Measurements from ENCODE around the gene NFASC. TPM values are rescaled to one million over a fixed set of nuclear protein-coding genes. Genes with fewer than 3 reads are reported as not detected.
A peak's percentile ranks its signal among the peaks of the same experiment; 100 is the strongest.

Gene NFASC
- 0.50 TPM for polyA plus RNA-seq

DNA sequence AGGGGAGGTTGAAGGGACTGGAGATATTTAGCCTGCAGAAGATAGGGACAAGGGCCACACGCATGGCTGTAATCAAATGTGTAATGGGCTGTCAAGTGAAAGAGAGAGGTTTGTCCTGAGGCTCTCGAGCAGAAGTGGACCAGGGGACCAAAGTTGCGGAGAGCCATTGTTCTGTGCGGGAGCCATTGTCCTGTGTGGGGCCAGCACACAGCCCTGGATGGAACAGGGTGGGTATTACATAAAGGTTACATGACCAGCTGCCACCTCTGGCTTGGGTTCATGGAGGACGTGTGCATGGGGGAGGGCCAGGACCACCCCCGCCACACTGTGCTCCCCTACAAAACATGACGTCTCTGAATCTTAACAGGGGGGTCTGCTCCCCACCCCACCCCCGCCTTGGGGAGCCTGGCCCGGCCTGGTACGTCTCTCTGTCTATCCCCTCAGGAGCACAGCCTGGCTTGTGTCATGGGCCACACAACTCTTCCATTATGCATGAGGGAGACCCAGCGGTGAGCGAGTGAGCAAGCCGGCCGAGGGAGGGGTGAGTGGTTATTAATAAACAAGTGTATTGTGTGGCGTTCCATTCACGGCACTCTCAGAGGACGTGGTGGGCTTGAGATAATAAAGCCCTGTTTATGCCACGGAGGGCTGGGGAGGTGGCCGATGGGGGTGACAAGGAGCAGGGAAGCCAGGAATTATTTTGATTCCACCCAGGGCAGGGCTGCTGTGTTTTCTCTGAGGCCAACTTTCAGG lies at the start of gene NFASC:
NFASC (plus strand) TSS at position 703 of the 753 bp plus-strand sequence. CDS start 73,454 bp downstream, outside the sequence.
- peaks cover 9% of the 10 kb centered on the region for H3K27me3 Mint-ChIP-seq

DNA sequence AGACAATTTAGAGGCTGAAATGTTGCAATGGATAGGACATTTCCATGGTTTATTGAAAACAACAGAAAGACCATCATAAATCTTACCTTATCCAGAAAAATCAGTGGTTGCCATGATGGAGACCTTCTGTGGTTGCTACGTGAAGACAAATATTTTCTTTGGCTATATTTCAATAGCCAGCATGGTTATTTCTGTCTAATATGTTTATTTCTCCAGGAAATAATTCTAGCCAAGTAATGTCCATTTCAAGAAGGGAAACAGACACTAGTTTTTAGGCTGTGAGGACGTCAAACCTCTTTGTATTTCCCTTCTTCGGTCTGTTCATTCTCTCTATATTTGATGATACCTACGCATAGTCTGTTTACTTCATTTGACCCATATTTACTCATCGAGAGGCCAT lies 49.2 kb upstream of the NFASC start:
- Mint-ChIP-seq H3K36me3 (no peaks in the 10 kb centered on the region), H3K27me3 (peaks cover 3% of the 10 kb centered on the region), H3K4me1 (peaks cover 0 to 1% (median 0%) of the 10 kb centered on the region in 3 donors), H3K9me3 (no peaks in the 10 kb centered on the region), H3K4me3 (no peak overlapping the region), H3K27ac (no peak overlapping the region)

More for the DNA sequence above, at the start of gene NFASC:
- H3K36me3 Mint-ChIP-seq, result no peaks in the 10 kb centered on the region
- H3K4me3 Mint-ChIP-seq, result no peak within 1 kb of the TSS
- no peaks in the 10 kb centered on the region for H3K4me1 Mint-ChIP-seq
- H3K9me3 Mint-ChIP-seq, result no peaks in the 10 kb centered on the region
- H3K27ac Mint-ChIP-seq, result peak within 1 kb of the TSS in 1 of 3 donors; percentile 64

GRCh38 chr1:204821924-204822323 lies 48.7 kb upstream of the NFASC start:
- Mint-ChIP-seq H3K27ac (no peak overlapping the region), H3K4me3 (no peak overlapping the region), H3K9me3 (no peaks in the 10 kb centered on the region), H3K27me3 (peaks cover 3% of the 10 kb centered on the region), H3K36me3 (no peaks in the 10 kb centered on the region), H3K4me1 (peaks cover 0 to 1% (median 0%) of the 10 kb centered on the region in 3 donors)

DNA sequence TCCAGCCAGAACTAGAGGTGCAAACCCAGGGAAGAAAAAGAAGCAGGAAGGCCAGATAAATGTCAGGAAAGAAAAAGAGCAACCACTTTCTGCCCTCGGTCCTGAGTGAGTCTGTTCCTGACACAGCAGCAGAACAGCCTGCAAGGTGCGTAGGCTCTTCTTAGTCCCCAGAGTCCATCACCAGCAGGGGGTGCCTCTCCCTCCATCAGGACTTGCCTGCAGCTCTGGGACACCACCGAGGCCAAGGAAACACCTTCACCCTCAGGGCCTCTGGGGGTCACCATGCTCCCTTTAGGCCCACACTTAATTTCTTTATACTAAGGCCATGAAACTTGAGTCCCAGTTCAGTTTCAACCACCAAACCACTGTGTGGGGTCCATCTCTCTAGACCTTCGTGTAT lies 43.7 kb upstream of the NFASC start:
- H3K4me3 Mint-ChIP-seq, result no peak overlapping the region
- H3K4me1 Mint-ChIP-seq, result peaks cover 0 to 4% (median 2%) of the 10 kb centered on the region in 3 donors
- peaks cover 20% of the 10 kb centered on the region for H3K27me3 Mint-ChIP-seq
- H3K36me3 Mint-ChIP-seq, result no peaks in the 10 kb centered on the region
- H3K27ac Mint-ChIP-seq, result no peak overlapping the region
- no peaks in the 10 kb centered on the region for H3K9me3 Mint-ChIP-seq

DNA sequence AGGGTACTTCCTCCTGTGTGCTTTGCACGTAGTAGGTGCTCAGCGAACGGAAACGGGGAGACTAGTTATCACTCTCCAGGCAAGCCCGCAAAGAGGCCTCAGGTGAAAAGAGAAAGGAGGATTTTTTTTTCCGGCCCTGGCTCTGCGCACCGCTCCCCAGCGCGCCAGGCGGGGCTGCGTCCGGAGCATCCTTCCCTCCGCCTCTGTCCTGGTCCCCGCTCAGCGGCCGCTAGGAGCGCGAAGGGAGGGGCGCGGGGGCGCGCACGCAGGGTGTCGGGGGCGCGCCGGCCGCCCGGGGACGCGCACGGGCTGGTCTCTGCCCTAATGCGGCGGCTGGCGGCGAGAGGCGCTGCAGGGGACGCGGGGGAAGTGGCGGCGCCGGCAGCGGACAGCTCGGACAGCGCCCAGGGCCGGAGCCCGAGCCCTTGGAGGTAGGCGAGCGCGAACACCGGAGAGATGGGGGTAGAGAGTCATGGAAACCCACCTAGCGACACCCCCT lies 42.3 kb upstream of the NFASC start:
- H3K36me3 Mint-ChIP-seq, result no peaks in the 10 kb centered on the region
- H3K27me3 Mint-ChIP-seq, result peaks cover 22% of the 10 kb centered on the region
- H3K9me3 Mint-ChIP-seq, result no peaks in the 10 kb centered on the region
- H3K4me3 Mint-ChIP-seq, result peak overlapping the region in 1 of 4 donors; percentile 13
- H3K4me1 Mint-ChIP-seq, result peaks cover 0 to 4% (median 2%) of the 10 kb centered on the region in 3 donors
- no peak overlapping the region for H3K27ac Mint-ChIP-seq

DNA sequence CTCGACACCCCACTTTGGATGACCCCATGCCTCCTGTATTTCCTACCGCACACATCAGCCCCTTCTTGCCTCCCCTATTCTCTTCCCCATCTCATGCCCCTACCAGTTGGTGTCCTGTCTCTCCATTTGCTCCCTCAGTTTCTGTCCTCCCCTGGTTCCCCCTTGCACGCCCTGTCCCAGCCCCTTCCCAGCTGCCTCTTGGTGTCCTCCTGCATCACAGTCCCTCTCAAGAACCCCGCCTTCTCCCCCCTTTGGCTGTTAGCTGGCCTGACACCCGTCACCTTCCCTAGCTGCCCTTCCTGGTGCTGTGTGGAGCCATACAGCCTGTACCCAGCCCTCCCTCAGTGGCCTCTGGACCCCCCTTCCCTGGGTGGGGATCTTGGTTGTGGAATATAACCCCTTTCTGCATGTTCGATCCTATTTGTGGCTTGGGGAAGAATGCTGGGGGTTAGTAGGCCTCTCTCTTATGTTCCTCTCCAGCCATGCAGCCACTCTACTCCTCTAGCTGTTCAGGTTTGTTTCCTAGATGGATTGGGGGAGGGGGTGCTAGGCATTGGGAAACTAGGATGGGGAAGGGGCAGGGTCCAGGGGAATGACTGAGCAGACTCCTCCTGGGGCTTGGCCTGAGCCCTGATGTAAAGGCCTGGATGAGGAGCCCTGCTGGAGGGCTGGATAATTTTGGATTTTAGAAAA lies 41.4 kb upstream of the NFASC start:
- H3K36me3 Mint-ChIP-seq, result no peaks in the 10 kb centered on the region
- H3K4me3 Mint-ChIP-seq, result no peak overlapping the region
- no peaks in the 10 kb centered on the region for H3K9me3 Mint-ChIP-seq
- peaks cover 23% of the 10 kb centered on the region for H3K27me3 Mint-ChIP-seq
- no peak overlapping the region for H3K27ac Mint-ChIP-seq
- H3K4me1 Mint-ChIP-seq, result peaks cover 0 to 4% (median 2%) of the 10 kb centered on the region in 3 donors

- H3K4me3 Mint-ChIP-seq, result no peak overlapping the region
- no peak overlapping the region for H3K27ac Mint-ChIP-seq
- peaks cover 26% of the 10 kb centered on the region for H3K27me3 Mint-ChIP-seq
- no peaks in the 10 kb centered on the region for H3K9me3 Mint-ChIP-seq
- H3K36me3 Mint-ChIP-seq, result no peaks in the 10 kb centered on the region
- peaks cover 0 to 4% (median 2%) of the 10 kb centered on the region in 3 donors for H3K4me1 Mint-ChIP-seq
Observed at GRCh38 chr1:204830747-204831146, 39.9 kb upstream of the NFASC start.

DNA sequence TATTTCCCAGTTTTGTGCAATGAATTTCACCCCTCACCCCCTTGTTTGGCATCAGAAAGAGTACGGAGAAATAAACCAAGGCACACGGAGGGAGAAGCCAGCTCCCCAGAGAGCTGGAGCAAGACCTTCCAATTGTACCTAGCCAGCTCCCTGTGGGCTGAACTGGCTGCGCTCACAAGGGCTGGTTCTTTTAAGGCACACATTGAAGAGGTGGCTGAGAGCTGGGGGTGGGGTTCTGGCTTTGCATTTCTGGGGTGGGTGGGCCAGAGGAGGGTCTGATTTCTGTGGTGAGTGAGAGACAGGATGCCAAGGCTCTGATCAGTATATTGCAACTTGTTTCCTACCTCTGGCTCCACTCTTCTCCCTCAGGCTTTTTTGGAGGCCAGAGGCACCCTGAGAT lies 39.5 kb upstream of the NFASC start:
- peaks cover 0 to 4% (median 2%) of the 10 kb centered on the region in 3 donors for H3K4me1 Mint-ChIP-seq

GRCh38 chr1:204834336-204834735 lies 36.3 kb upstream of the NFASC start:
- H3K36me3 Mint-ChIP-seq, result peaks cover 3% of the 10 kb centered on the region
- H3K27ac Mint-ChIP-seq, result no peak overlapping the region
- H3K4me1 Mint-ChIP-seq, result peaks cover 0 to under 1% (median 0%) of the 10 kb centered on the region in 3 donors
- H3K4me3 Mint-ChIP-seq, result no peak overlapping the region
- H3K9me3 Mint-ChIP-seq, result no peaks in the 10 kb centered on the region
- peaks cover 25% of the 10 kb centered on the region for H3K27me3 Mint-ChIP-seq

More for the DNA sequence above, 39.5 kb upstream of the NFASC start:
- Mint-ChIP-seq H3K27me3 (peaks cover 28% of the 10 kb centered on the region), H3K27ac (no peak overlapping the region), H3K36me3 (no peaks in the 10 kb centered on the region), H3K9me3 (no peaks in the 10 kb centered on the region), H3K4me3 (no peak overlapping the region)

GRCh38 chr1:204834752-204835151 lies 35.9 kb upstream of the NFASC start:
- Mint-ChIP-seq H3K27me3 (peaks cover 25% of the 10 kb centered on the region), H3K9me3 (no peaks in the 10 kb centered on the region), H3K36me3 (peaks cover 3% of the 10 kb centered on the region), H3K4me3 (no peak overlapping the region), H3K27ac (no peak overlapping the region), H3K4me1 (no peaks in the 10 kb centered on the region)

DNA sequence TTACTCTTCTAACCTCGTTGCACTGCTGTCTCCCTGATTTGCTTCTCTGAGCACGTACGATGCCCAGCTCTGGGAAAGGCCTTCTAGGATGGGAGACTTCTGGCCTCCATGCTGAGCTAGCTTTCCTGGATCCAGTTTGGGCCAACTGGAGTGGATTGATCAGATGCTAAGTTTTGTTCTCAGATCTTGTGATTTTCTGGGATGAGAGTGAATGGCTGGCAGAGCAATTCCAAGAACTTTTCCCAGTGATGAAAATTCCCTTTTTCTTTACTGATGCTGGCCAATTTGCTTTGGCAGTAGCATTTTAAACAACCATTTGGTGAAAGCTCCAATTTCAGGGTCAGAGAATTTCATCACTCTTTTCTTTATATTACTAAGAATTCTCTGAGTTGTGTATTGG lies 34.9 kb upstream of the NFASC start:
- Mint-ChIP-seq H3K4me3 (no peak overlapping the region), H3K27ac (no peak overlapping the region), H3K4me1 (no peaks in the 10 kb centered on the region), H3K27me3 (peaks cover 16% of the 10 kb centered on the region), H3K9me3 (no peaks in the 10 kb centered on the region), H3K36me3 (peaks cover 3% of the 10 kb centered on the region)

DNA sequence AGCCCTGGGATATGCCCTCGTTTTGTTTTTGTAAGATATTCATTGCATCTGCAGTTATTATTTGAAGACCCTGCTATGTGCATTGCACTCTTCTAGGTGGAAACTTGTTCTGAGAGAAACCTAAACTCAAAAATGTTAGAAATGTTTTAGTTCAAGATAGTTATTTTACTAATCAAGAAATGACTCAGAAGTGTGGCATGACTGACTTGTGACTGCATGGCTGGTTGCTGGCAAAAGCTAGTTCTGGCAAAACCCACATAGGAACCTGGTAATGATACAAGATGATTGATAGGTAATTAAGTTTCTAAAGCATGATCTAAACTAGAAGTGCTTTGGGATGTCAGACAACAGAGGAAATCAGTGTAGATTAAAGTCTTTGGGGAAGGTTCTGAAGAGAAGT lies 33.8 kb upstream of the NFASC start:
- H3K9me3 Mint-ChIP-seq, result no peaks in the 10 kb centered on the region
- H3K4me3 Mint-ChIP-seq, result no peak overlapping the region
- H3K36me3 Mint-ChIP-seq, result peaks cover 3% of the 10 kb centered on the region
- H3K27me3 Mint-ChIP-seq, result peaks cover 12% of the 10 kb centered on the region
- H3K27ac Mint-ChIP-seq, result no peak overlapping the region
- H3K4me1 Mint-ChIP-seq, result peaks cover 7 to 10% (median 9%) of the 10 kb centered on the region in 3 donors

DNA sequence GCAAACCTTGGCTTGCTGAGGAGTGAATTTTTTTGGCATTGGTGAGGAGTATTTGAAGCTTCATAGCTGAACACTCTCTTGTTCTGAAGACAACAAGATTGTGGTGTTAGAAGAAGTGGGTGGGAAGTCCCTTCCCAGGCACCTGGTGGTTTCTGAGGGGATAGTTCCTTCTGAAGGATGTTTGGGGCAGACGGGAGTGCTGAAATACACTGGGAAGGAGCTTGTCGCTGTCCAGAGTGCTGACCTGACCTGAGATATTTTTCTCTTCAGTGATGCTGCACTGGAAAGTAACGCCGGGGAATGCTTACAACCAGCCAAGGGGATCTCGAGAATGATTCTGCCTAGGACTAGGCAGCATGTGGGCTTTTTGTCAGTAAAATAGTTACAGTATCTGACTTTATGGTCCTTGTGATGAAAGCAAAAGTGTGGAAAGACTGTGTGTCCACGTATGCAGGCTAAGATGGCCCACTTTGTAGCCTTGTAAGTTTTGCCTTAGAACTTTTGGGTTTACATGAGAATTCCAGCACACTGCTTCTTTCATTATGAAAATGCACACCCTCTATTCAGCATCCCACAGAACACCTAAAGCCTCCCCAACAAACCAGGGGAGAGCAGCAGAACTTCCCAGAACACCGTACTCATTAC lies 33.1 kb upstream of the NFASC start:
- H3K9me3 Mint-ChIP-seq, result no peaks in the 10 kb centered on the region
- H3K4me1 Mint-ChIP-seq, result peaks cover 13 to 14% (median 14%) of the 10 kb centered on the region in 3 donors
- no peak overlapping the region for H3K27ac Mint-ChIP-seq
- peaks cover 7% of the 10 kb centered on the region for H3K27me3 Mint-ChIP-seq
- H3K36me3 Mint-ChIP-seq, result peaks cover 3% of the 10 kb centered on the region
- H3K4me3 Mint-ChIP-seq, result no peak overlapping the region

DNA sequence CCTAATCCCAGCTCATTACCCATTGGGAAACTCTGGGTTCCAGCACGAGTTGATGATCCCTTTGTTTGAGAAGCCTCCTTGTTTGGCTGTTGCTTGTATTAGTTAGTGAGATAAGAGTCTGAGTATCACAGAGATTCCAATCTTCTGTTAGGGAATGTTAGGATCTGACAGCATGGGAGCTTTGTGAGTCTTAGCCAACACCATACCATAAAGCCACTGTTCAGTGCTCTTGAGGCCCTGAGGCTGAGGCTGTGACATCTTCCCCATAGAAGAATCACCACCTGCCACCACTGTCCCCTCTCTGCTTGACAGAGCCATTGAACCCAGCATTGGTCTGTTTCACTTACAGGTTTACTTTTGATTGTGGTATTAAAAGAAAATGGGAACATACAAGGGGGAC lies 29.3 kb upstream of the NFASC start:
- Mint-ChIP-seq H3K27me3 (peaks cover 2% of the 10 kb centered on the region), H3K27ac (peak overlapping the region in 1 of 3 donors; percentile 10), H3K36me3 (peaks cover 4% of the 10 kb centered on the region), H3K9me3 (no peaks in the 10 kb centered on the region), H3K4me1 (peaks cover 13 to 19% (median 17%) of the 10 kb centered on the region in 3 donors), H3K4me3 (peak overlapping the region in 1 of 4 donors; percentile 47)

GRCh38 chr1:204841798-204842197 lies 28.9 kb upstream of the NFASC start:
- Mint-ChIP-seq H3K4me3 (peak overlapping the region in 2 of 4 donors; percentile 10 to 79), H3K36me3 (peaks cover 4% of the 10 kb centered on the region), H3K27me3 (peaks cover 2% of the 10 kb centered on the region), H3K4me1 (peaks cover 13 to 19% (median 17%) of the 10 kb centered on the region in 3 donors), H3K27ac (peak overlapping the region in 1 of 3 donors; percentile 39), H3K9me3 (no peaks in the 10 kb centered on the region)
